Measurements from ENCODE around the gene CMTM1.

The CMTM1 gene

GRCh38 chr16:66575060-66575459, 8.8 kb downstream of the CMTM1 start:
- TF ChIP-seq CTCF (conservative IDR thresholded peaks at IDR 0.05; ENCODE audit: low read depth), result no peak
- H3K27ac ChIP-seq, result no peak overlapping the region
- ChIA-PET POLR2A (ENCODE audit: low non-redundant PET) (no interaction called here), CTCF (no interaction called here)
- DNase-seq (ENCODE audit: low spot score), result no peak

GRCh38 chr16:66576296-66576695, 10.1 kb downstream of the CMTM1 start:
- no peak for TF ChIP-seq CTCF (conservative IDR thresholded peaks at IDR 0.05; ENCODE audit: low read depth)
- DNase-seq (ENCODE audit: low spot score), result no peak
- CTCF ChIA-PET, result no interaction called here
- POLR2A ChIA-PET (ENCODE audit: low non-redundant PET), result no interaction called here
- H3K27ac ChIP-seq, result no peak overlapping the region

GRCh38 chr16:66578651-66579531, 12.7 kb downstream of the CMTM1 start, which contains the start of gene CMTM2:
CMTM2 (plus strand) TSS chr16:66579463; CDS start chr16:66579608, 145 bp downstream.
- ChIA-PET POLR2A (ENCODE audit: low non-redundant PET) (no interaction called here), CTCF (interaction anchor here (0.6 kb wide), 2 partner anchors 30 to 159 kb away, joined by 3 read pairs; no protein-coding TSS in a partner anchor)
- DNase-seq (ENCODE audit: low spot score), result no peak
- no peak for TF ChIP-seq CTCF (conservative IDR thresholded peaks at IDR 0.05; ENCODE audit: low read depth)
- peak within 1 kb of the TSS; percentile 81 for H3K27ac ChIP-seq

GRCh38 chr16:66580605-66581209, 14.5 kb downstream of the CMTM1 start:
- CTCF ChIA-PET, result interaction anchor here (0.6 to 1.2 kb wide), 3 partner anchors 11 to 251 kb away, joined by 3 read pairs; no protein-coding TSS in a partner anchor

GRCh38 chr16:66581246-66581952, 15.2 kb downstream of the CMTM1 start:
- ChIA-PET POLR2A (ENCODE audit: low non-redundant PET) (no interaction called here), CTCF (interaction anchor here (0.6 to 1.1 kb wide), 3 partner anchors 11 to 250 kb away, joined by 3 to 6 read pairs (median 3); no protein-coding TSS in a partner anchor)
- no peak overlapping the region for H3K27ac ChIP-seq
- no peak for DNase-seq (ENCODE audit: low spot score)
- no peak for TF ChIP-seq CTCF (conservative IDR thresholded peaks at IDR 0.05; ENCODE audit: low read depth)

More at GRCh38 chr16:66580605-66581209, 14.5 kb downstream of the CMTM1 start:
- TF ChIP-seq CTCF (conservative IDR thresholded peaks at IDR 0.05; ENCODE audit: low read depth), result peak; percentile 33
- POLR2A ChIA-PET (ENCODE audit: low non-redundant PET), result no interaction called here
- peak overlapping the region; percentile 81 for H3K27ac ChIP-seq
- DNase-seq (ENCODE audit: low spot score), result peak; percentile 82

All from RWPE1 (cell line).